ENCODE results near the gene NOL4L.
"Not testable (repeated sequence)": the region's sequence is repeated elsewhere in the genome, so short reads cannot be mapped to it uniquely, and the experiment has no call there.

NOL4L gene

DNA sequence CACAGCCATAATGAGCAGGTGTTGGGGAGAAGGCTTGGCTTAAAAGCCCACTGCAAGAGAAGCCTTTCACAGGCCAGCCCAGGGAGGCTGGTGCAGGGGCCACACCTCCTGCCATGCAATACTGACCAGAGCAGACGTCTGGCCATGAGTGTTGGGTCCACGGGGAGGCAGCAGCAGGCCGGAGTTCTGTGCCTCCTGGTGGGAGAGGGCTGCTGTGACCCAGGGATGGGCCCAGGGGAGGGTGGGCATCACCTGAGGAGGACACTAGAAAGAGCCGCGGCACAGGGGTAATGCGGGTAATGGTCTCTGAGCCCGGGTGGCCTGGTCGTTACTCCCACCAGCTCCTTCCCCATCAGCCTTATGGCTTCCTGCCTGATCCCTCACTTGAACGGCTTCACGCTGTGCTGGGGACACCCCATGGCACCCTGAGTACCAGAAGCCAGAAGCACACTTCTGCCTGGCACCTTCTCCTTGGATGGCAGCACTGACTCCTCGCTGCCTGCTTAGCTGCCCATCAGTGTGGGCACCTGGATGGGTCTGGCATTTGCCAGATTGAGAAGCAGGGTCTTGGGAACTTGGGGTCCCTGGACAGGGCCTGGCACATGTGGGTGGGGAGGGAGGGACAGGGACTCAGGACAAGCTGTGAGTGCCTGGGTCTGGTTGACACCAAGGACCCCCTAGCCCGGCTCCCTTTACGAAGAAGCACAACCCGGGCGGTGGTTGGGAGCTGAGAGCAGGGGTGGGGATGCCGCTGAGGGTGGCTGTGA lies 118.2 kb downstream of the NOL4L start:
- DNase-seq: no peak

- DNase-seq: not testable (repeated sequence)
Observed at GRCh38 chr20:32465901-32466675, 119.0 kb downstream of the NOL4L start.

DNA sequence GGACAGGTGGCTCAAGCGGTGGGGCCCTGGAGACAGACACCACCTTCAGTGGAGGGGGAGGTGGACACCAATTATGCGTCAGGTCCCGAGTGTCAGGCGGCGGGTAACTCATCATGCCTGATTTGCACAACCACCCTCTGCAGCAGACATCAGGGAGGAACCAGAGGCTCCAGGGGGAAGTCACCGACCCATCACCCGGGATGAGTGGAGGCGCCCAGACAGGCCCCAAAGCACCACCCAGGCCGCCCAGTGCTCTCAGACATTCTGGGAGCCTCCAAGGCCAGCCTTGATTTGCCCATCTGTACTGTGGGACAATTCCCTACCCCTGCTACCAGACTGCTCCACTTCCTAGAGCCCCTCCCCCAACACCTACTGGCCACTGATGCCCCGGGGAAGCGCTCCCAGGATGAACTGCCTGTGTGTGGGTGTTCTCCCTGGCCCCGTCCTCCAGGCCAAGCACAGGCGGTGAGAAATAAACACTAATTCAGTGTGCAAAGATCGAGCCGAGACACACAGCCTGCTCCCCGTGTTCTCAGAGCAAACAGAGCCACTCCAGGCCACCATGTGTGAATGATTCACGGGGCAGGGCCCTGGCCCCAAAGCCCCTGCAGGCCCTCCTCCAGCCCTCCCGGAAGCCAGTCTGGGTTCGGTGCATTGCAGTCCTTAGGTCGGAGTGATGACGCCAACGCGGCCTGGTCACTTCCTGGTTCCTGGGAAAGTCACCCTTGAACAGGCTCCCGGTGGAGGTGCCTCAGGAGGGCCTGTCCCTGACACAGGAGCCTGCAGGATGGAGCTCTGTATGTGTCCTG lies 119.8 kb downstream of the NOL4L start:
- DNase-seq: no peak

DNA sequence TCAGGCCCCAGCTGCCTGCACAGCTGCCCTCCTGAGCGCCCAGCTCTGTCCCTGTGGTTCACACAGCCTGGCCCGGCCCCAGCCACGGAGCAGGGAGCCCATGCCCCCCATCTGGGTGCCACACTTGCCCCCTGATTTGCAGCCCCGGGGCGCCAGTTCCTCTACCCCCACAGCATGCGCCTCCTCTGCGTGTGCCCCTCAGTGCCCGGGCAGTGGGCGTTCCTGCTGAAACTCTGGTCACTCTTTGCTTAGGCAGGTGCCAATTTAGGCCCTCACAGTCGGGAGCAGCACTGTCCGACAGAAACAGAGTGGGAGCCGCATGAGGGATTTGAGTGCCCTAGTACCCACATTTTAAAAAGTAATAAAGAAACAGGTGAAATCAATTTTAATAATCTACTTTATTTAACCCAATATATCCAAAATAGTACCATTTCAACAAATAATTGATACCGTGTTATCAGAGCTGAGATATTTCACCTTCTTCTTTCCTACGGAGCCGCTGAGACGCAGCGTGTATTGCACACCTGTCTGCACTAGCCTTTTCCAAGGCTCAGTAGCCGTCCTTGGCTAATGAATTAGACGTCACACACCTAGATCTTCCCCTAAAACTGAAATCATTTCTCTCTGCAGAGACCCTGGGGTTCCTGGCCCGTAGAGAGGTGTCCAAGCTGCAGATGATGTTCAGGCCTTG lies 120.6 kb downstream of the NOL4L start:
- DNase-seq: no peak

DNA sequence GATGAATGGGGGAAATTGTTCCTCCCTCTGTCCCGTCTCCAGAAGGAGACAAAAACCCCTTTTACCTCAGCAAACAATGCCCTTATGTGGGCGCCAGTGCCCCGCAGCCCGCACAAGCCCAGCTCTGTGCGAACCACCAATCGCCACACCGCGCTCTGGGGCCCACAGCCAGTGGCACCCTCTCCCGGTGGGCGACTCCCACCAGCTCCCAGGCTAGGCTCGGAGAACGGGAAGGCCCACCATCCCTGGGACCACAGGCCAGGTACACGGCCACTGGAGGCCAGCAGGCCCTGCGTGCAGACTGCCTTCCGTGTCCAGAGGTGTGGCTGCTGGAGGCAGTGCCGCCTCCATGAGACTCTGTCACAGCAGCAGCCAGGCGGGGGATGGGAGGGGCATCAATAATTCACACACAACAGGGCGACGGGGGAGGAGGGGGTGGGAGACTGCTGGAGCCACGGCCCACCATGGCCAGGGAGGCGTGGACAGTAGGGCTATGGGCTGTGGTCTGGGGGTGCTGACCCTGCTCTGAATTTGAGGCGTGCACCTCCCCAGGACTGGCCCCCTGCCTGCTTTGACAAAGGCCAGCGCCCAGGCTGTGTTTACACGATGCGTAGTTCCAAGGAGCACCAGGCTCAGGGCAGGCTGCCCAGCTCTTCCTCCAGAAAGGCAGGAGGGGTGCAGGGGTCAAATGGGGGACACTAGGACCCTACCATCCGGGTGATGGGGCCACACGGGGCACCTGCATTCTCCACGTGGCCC lies 121.3 kb downstream of the NOL4L start:
- DNase-seq: no peak

DNA sequence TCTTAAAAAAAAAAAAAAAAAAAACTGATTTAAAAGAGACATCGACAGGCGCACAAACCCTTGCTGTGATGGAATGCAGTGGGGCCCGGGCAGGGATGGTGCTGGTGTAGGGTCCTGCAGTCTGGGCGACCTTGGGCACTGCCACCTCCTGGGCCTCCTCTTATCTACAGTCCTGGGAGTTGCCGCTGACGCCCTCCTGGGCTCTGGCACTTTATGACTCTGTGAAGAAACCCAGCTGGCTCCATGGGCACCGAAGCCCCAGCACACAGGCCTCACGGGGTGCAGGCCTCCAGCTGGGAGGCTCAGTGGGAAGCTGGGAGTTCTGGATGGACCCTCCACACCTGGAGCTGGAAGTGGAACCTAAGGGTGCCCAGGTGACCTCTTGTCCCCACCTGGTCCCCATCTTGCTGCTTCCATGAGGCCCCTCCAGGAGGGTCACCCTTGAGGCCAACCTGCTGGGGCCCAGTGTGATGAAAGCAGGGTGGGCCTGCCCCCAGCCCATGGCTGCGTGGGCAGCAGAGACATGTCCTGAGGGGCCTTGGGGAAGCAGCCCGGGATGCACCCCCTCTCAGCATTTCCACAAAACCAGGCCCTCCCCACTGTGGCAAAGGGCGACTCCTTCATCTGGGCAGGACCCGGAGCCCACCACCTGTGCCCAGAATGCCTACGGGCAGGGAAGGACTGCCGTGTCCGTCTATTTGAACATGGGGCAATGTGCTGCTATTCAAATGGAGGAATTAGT lies 122.1 kb downstream of the NOL4L start:
- DNase-seq: no peak

DNA sequence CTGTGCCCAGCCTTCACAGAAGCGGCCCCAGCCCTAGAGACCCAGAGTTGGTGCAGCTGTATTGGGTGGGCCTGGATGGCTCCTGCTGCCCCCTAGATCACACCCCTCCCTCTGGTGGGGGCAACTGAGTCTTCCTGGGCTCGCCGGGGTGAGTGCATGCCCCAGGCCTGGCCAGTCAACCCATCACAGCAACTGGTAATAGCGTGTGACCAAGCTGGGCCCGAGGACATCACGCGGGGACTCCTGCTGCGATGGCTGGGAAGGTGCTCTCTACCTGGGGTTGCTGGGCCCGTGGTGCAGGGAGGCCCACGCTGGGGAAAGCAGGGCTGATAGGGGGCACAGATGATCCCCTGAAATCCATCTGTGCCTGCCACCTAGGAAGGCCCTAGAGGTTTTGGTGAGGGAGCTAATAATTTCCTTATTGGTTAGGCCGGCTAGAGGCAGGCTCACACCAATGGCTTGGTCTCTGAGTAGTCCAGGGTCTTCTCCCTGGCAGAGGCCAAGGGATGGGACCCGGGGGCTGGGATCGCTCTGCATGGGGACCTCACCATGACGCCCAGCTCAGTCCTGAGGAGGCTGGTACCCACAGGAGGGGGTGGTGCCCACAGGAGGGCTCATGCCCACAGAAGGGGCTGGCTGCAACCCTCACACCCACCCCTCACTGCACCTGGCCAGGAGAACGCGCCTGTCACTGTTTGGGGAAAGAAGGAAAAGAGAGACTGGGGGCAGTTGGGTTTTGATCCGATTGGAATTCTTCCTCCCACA lies 123.1 kb downstream of the NOL4L start:
- no peak for DNase-seq

DNA sequence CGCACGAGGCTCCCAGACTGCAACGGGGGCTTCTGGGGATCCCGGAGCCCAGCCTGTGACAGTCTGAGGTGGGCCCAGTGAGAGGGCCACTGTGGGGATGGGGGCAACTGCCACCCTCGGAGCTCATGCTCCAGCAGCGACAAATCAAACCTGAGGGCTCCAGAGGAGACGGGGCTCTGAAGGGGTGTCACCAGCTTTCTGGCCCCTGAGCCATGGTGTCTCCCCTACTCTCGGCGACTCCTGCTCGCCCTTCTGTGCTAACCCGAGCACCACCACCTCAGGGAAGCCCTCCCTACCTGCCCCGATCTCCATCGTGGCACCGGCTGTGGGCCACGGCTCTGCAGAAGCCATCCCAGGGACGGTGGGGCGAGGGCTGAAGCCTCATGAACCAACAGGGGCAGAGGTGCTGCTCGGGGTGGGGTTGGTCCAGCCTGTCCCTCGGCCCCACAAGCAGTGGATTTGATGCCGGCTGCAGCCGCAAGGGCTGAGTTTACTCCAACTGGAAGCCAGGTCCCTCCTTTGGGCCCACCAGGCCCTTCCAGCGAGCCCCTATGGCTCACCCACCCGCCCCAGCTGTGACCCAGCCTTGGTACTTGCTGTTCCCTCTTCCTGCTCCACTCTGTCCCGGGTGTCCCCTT lies 124.3 kb downstream of the NOL4L start:
- no peak for DNase-seq

DNA sequence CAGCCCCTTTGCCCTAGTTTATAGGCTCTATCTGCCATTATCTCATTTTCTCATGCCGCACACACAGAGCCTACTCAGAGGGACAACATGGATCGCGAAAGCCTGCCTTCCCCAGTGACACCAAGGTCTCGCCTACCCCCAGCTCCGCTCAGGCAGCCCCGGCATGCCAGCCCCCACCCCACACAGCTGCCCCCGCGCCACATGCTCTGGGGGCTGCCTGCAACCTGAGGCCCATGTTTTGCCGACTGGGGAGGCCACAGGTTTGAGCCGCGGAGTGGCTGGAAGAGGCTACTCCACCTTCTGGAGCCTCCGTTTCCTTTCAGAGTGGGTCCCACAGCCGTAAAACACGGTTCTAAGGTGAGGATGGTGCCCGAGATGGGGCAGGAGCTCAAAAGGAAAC lies 124.9 kb downstream of the NOL4L start:
- no peak for DNase-seq

DNA sequence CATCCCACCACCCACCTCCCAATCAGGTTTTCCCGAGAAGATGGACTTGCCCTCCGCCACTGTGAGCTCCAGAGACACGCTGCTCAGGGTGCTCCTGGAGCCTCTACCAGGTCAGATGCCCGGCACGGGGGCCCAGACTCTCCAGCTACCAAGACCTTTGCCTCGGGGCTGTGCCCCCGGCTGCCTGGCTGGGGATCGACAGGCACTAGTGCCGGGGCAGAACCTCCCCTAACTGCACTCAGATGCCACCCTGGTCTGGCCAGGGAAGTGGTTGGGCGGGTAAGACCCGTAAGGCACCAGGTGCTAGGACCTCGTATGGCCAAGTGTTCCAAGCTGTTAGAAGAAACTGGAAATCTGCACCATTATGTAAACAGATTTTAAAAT lies 126.3 kb downstream of the NOL4L start:
- no peak for DNase-seq

DNA sequence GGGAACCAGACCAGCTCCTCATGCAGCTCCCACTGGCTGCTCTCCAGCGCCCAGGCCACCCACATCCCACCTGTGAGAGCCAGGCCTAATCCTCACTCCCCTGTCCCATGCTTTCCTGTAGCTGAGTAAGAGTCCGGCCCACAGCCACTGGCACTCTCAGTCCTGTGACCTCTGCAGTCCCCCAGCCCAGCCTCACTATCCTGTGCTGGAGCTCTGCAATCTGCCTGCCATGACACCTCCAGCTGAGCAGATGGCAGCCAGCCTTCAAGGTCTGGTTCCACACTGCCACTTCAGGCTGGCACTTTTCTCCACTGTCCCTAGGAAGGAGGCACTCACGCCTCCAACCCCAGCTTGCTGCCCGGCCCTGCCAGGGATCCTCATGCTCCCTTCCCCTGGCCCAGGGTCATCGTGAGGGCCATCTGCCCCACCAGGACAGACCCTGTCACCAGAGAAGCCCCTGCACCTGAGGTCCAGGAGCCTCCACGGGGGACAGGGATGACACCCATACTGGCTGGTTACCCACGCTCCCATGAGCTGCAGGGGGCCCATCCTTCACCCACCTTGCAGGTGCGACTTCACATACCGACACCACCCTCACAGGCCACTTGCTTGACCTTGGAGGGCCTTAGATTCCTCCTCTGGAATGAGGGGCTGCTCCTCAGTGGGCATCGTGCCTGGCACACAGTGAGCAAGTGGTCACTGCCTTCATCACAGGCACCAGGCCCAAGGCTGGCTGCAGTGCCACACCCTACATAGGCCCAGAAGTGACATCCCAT lies 126.9 kb downstream of the NOL4L start:
- DNase-seq: no peak

- DNase-seq: no peak
Observed at GRCh38 chr20:32457479-32457986, 127.6 kb downstream of the NOL4L start.

DNA sequence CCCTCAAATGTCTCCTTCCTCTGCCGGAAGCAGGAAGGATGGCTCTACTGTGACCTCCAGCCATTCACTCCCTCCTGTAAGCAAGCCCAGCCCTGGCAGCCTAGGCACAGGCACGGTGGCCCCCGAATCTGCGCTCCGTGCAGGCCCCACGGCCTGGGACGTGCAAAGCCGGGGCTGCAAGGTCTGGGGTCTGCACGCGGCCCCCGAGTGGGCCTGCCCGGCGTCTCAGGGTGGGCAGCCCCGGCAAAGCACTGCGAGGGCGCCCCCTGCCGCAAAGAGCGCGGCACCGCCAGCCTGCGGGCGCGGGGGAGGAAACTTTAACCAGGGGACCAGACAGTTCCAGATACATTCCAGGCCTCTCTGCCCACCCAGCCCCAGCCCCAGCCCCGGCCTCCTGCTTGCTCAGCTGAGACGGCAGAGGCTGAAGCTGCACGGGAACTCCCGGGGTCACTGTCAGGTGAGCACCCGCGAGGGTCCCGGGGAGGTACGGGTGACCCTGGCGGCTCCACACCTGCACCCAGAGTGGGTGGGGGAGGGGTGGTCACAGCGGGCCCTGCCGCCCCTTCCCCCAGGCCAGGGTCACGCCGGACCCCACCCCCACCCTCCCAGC lies 128.2 kb downstream of the NOL4L start:
- no peak for DNase-seq

DNA sequence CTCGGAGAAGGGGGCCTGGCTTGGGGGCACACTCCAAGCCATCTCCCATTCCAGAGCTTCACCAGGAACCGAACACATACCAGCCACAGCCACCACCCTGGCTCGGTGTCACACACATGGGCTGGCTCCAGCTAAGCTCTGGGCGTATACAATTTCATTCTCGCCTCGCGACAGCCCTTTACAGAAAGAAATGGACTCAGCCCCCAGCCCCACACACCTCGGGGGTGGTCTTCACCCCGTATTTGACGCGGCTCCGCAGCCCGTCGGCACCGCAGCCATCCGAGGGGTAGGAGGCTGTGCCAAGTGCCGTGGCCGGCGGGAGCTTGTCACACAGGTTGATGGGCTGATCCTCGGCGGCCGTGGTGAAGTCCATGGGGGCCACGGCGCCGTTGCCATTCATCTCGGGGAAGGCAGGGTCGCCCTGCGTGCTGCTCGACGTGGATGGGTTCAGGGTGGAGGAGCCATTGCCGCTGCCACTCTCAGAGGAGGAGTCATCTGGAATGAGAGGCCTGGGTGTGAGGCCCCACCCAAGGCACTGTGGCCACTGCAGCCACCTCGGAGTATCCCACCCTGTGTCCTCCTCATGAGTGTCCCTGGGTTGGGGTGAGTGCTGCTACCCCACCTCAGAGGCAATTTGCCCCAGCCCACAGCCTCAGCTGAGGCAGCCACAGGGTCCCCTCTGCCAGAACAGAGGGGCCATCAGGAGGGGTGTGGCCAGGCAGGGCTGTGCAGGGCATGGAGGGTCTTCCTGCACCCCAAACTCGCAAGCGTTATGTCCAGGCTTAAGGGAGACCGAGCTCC lies 129.0 kb downstream of the NOL4L start:
- DNase-seq: no peak

DNA sequence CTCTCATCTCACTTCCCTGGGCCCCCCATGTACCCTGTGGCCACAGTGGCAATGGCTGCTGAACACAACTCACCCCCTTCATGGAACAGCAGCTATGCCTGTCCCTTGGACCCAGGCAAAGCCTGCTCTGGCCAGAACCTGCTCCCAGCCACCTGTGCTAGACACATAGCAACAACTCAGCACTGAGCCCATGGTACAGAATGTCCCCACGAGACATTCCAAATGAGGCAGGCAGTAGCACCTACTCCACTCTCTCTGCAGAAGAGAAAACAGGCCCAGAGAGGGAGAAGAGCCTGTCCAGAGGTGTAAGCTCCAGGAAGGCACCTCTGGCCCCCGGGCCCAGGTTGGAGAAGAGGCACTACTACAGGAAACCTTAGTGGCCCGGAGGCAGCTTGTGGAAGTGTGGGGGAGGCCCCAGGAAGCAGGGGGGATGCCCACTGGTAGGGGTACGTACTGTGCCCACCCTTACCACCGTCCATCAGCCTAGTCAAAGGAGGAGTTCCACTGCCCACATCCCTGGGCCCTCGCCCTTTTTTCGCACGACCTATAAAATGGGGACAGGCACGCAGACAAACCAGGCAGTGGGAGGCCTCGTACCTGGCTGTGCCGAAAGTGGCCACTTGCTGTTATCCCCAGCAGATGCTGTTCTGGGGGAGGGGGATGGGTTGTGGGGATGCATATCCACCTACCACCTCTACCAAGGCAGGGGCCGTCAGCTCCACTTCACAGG lies 129.8 kb downstream of the NOL4L start:
- no peak for DNase-seq

DNA sequence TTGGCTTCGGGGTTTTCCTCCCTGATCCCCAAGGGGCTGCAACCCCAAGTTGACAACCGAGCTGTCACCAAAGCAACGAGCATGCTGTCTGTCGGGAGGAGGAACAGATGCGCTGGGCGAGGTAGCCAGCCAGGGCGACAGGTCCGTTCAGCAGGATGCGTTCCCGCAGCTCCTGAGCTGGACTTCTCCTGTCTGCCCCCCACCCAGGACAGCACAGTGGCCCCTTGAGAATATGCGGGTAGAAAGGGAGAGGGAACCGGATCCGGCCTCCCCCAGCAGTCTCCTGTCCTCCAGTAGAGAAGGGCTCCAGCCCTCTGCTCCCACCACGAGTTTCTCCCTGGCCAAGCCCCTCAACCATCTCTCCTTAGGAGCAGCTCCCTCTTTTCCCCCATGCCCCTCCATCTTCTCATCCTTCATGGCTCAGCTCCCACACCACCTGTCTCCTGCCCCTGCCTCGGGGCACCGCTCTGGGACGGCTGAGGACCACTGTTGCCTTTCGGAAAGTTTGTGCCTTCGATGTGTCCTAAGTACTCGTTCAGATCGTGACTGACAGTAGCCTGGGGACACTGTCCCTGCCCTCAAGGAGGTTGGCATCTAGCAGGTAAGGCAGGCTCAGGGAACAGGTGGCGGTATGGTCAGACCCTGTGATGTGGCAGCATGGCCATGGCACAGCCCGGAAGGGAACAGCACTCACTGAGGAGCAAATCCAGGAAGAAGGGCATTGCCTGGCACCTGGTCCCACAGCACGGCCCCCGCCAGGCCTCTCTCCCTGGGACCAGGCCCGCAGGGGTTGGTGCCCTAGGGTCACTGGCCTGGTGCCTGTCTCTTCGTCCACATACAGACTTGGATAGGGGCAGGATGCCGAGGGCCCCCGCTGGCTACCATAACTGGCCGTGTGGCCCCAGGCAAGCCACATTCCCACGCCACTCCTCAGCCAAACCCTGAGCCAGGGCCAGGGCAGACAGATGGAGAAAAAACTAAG lies 130.7 kb downstream of the NOL4L start:
- DNase-seq: no peak

All from activated CD8-positive, alpha-beta memory T cell treated with anti-CD3 and anti-CD28 coated beads, Interleukin-2, amount 50 U/mL, for 48 hours (primary cell).